ENCODE results near the gene CLTCL1. TPM values are rescaled to one million over a fixed set of nuclear protein-coding genes. Genes with fewer than 3 reads are reported as not detected.

The CLTCL1 gene
- total RNA-seq, 1 experiment from 2014 or later = 7.1 TPM

- no peaks in the 10 kb centered on the region for H3K79me2 ChIP-seq (ENCODE audit: insufficient read depth, low read length)
- ChIA-PET RAD21 (ENCODE audit: low non-redundant PET in 1 of 2, low total read pairs in 2 of 2, uncharacterized antibody in 2 of 2, unreplicated experiment in 2 of 2) (no interaction called here), CTCF (no interaction called here), POLR2A (no interaction called here)
- H3K9me2 ChIP-seq (ENCODE audit: insufficient read depth) = no peaks in the 10 kb centered on the region
- H3K4me1 ChIP-seq (ENCODE audit: control insufficient read depth in 1 of 2, insufficient read depth in 2 of 2, low read length in 2 of 2) = peaks cover 0 to 3% of the 10 kb centered on the region in 2 experiments; a peak in 2 of 4 replicates
- H3K4me2 ChIP-seq (ENCODE audit: low read length) = no peak overlapping the region
- H3K4me3 ChIP-seq (replicated peaks in 1 of 2; ENCODE audit: low read depth in 1 of 2, low read length in 2 of 2) = no peak overlapping the region
- H3K27ac ChIP-seq (ENCODE audit: low read depth, low read length) = no peak overlapping the region
- H3K27me3 ChIP-seq (ENCODE audit: insufficient read depth, low read length) = no peaks in the 10 kb centered on the region
- H3K36me3 ChIP-seq (ENCODE audit: control insufficient read depth in 1 of 2, insufficient read depth in 2 of 2, low read length in 2 of 2) = peaks cover 0 to 6% of the 10 kb centered on the region in 2 experiments; a peak in 1 of 4 replicates
- intact Hi-C loops (cut with micrococcal nuclease) = no loop called here
- H3K9me3 ChIP-seq (ENCODE audit: control insufficient read depth in 1 of 2, insufficient read depth in 1 of 2, low read depth in 1 of 2, low read length in 2 of 2) = no peaks in the 10 kb centered on the region
- H2AFZ ChIP-seq (ENCODE audit: low read depth, low read length, poor library complexity, severe bottlenecking) = no peak overlapping the region
- H3K9ac ChIP-seq (ENCODE audit: low read length) = no peak overlapping the region
- H4K20me1 ChIP-seq (ENCODE audit: insufficient read depth) = no peaks in the 10 kb centered on the region
- no TSS peak for BruUV-seq (replicated peaks)
- ATAC-seq (no peak), DNase-seq (ENCODE audit: low read depth, low spot score) (no peak)
- no peak for TF ChIP-seq ZFX (IDR thresholded peaks at IDR 0.05)
- TF ChIP-seq ZBTB33 (IDR thresholded peaks at IDR 0.05; ENCODE audit: extremely low read depth, insufficient replicate concordance, low read length) = no peak
- TF ChIP-seq ATF3 (IDR thresholded peaks at IDR 0.05) = no peak
- no peak for TF ChIP-seq ZNF274 (IDR thresholded peaks at IDR 0.05; ENCODE audit: low read depth, low read length)
- TF ChIP-seq EZH2phosphoT487 (IDR thresholded peaks at IDR 0.05; ENCODE audit: borderline replicate concordance) = no peak
- TF ChIP-seq POLR2A (IDR thresholded peaks at IDR 0.05; ENCODE audit: borderline replicate concordance, extremely low read depth, insufficient read depth, insufficient read length) = no peak
- TF ChIP-seq EGR1 (IDR thresholded peaks at IDR 0.05; ENCODE audit: low read depth) = no peak
- TF ChIP-seq POLR2AphosphoS5 (IDR thresholded peaks at IDR 0.05; ENCODE audit: low read depth, low read length) = no peak
Observed at GRCh38 chr22:19213001-19213400, 78.5 kb downstream of the CLTCL1 start.
